Measurements from ENCODE around the gene TNFRSF9.

TNFRSF9 gene

GRCh38 chr1:7912743-7913557 lies 27.7 kb downstream of the TNFRSF9 start:
- no peaks in the 10 kb centered on the region for H3K27me3 ChIP-seq (ENCODE audit: control insufficient read depth, insufficient read depth, low read length)
- no peaks in the 10 kb centered on the region for H3K36me3 ChIP-seq (ENCODE audit: control insufficient read depth, low read depth, low read length)
- H3K4me3 ChIP-seq (ENCODE audit: low read length), result no peak overlapping the region
- no peaks in the 10 kb centered on the region for H3K4me1 ChIP-seq (ENCODE audit: control insufficient read depth, low read depth, low read length)
- no peak overlapping the region for H3K9ac ChIP-seq (ENCODE audit: low read length)
- H3K9me3 ChIP-seq (ENCODE audit: control insufficient read depth, low read depth, low read length), result no peaks in the 10 kb centered on the region
- H3K27ac ChIP-seq (ENCODE audit: low read length), result no peak overlapping the region

GRCh38 chr1:7912145-7912544 lies 28.5 kb downstream of the TNFRSF9 start:
- Histone ChIP-seq H3K27ac (ENCODE audit: low read length) (no peak overlapping the region), H3K4me3 (ENCODE audit: low read length) (no peak overlapping the region), H3K9me3 (ENCODE audit: control insufficient read depth, low read depth, low read length) (no peaks in the 10 kb centered on the region), H3K27me3 (ENCODE audit: control insufficient read depth, insufficient read depth, low read length) (no peaks in the 10 kb centered on the region), H3K36me3 (ENCODE audit: control insufficient read depth, low read depth, low read length) (no peaks in the 10 kb centered on the region), H3K4me1 (ENCODE audit: control insufficient read depth, low read depth, low read length) (no peaks in the 10 kb centered on the region), H3K9ac (ENCODE audit: low read length) (no peak overlapping the region)

- no peaks in the 10 kb centered on the region for H3K9me3 ChIP-seq (ENCODE audit: control insufficient read depth, low read depth, low read length)
- H3K4me3 ChIP-seq (ENCODE audit: low read length), result no peak overlapping the region
- H3K9ac ChIP-seq (ENCODE audit: low read length), result no peak overlapping the region
- H3K4me1 ChIP-seq (ENCODE audit: control insufficient read depth, low read depth, low read length), result no peaks in the 10 kb centered on the region
- no peaks in the 10 kb centered on the region for H3K27me3 ChIP-seq (ENCODE audit: control insufficient read depth, insufficient read depth, low read length)
- no peak overlapping the region for H3K27ac ChIP-seq (ENCODE audit: low read length)
- H3K36me3 ChIP-seq (ENCODE audit: control insufficient read depth, low read depth, low read length), result no peaks in the 10 kb centered on the region
Measured at GRCh38 chr1:7905262-7905661, 35.4 kb downstream of the TNFRSF9 start.

GRCh38 chr1:7902478-7903085 lies 38.1 kb downstream of the TNFRSF9 start:
- Histone ChIP-seq H3K9ac (ENCODE audit: low read length) (no peak overlapping the region), H3K9me3 (ENCODE audit: control insufficient read depth, low read depth, low read length) (no peaks in the 10 kb centered on the region), H3K27me3 (ENCODE audit: control insufficient read depth, insufficient read depth, low read length) (no peaks in the 10 kb centered on the region), H3K4me3 (ENCODE audit: low read length) (no peak overlapping the region), H3K27ac (ENCODE audit: low read length) (no peak overlapping the region), H3K36me3 (ENCODE audit: control insufficient read depth, low read depth, low read length) (no peaks in the 10 kb centered on the region), H3K4me1 (ENCODE audit: control insufficient read depth, low read depth, low read length) (no peaks in the 10 kb centered on the region)

- no peak overlapping the region for H3K27ac ChIP-seq (ENCODE audit: low read length)
- H3K27me3 ChIP-seq (ENCODE audit: control insufficient read depth, insufficient read depth, low read length), result no peaks in the 10 kb centered on the region
- no peak overlapping the region for H3K4me3 ChIP-seq (ENCODE audit: low read length)
Measured at GRCh38 chr1:7899741-7900140, 40.9 kb downstream of the TNFRSF9 start.

GRCh38 chr1:7898962-7899361 lies 41.7 kb downstream of the TNFRSF9 start:
- Histone ChIP-seq H3K9ac (ENCODE audit: low read length) (no peak overlapping the region), H3K27ac (ENCODE audit: low read length) (no peak overlapping the region), H3K27me3 (ENCODE audit: control insufficient read depth, insufficient read depth, low read length) (no peaks in the 10 kb centered on the region), H3K9me3 (ENCODE audit: control insufficient read depth, low read depth, low read length) (no peaks in the 10 kb centered on the region), H3K4me1 (ENCODE audit: control insufficient read depth, low read depth, low read length) (no peaks in the 10 kb centered on the region), H3K36me3 (ENCODE audit: control insufficient read depth, low read depth, low read length) (no peaks in the 10 kb centered on the region), H3K4me3 (ENCODE audit: low read length) (no peak overlapping the region)

More at GRCh38 chr1:7899741-7900140, 40.9 kb downstream of the TNFRSF9 start:
- H3K4me1 ChIP-seq (ENCODE audit: control insufficient read depth, low read depth, low read length), result no peaks in the 10 kb centered on the region
- H3K36me3 ChIP-seq (ENCODE audit: control insufficient read depth, low read depth, low read length), result no peaks in the 10 kb centered on the region
- no peaks in the 10 kb centered on the region for H3K9me3 ChIP-seq (ENCODE audit: control insufficient read depth, low read depth, low read length)
- H3K9ac ChIP-seq (ENCODE audit: low read length), result no peak overlapping the region

- no peaks in the 10 kb centered on the region for H3K9me3 ChIP-seq (ENCODE audit: control insufficient read depth, low read depth, low read length)
- H3K27ac ChIP-seq (ENCODE audit: low read length), result no peak overlapping the region
- H3K4me3 ChIP-seq (ENCODE audit: low read length), result no peak overlapping the region
- H3K27me3 ChIP-seq (ENCODE audit: control insufficient read depth, insufficient read depth, low read length), result no peaks in the 10 kb centered on the region
- no peak overlapping the region for H3K9ac ChIP-seq (ENCODE audit: low read length)
- no peaks in the 10 kb centered on the region for H3K36me3 ChIP-seq (ENCODE audit: control insufficient read depth, low read depth, low read length)
- no peaks in the 10 kb centered on the region for H3K4me1 ChIP-seq (ENCODE audit: control insufficient read depth, low read depth, low read length)
Measured at GRCh38 chr1:7896994-7897393, 43.6 kb downstream of the TNFRSF9 start.

- H3K9ac ChIP-seq (ENCODE audit: low read length), result no peak overlapping the region
- H3K27ac ChIP-seq (ENCODE audit: low read length), result no peak overlapping the region
Measured at GRCh38 chr1:7893529-7894180, 47.0 kb downstream of the TNFRSF9 start.

GRCh38 chr1:7891804-7892203 lies 48.8 kb downstream of the TNFRSF9 start:
- Histone ChIP-seq H3K9ac (ENCODE audit: low read length) (no peak overlapping the region), H3K4me3 (ENCODE audit: low read length) (no peak overlapping the region), H3K27me3 (ENCODE audit: control insufficient read depth, insufficient read depth, low read length) (no peaks in the 10 kb centered on the region), H3K4me1 (ENCODE audit: control insufficient read depth, low read depth, low read length) (no peaks in the 10 kb centered on the region), H3K27ac (ENCODE audit: low read length) (no peak overlapping the region), H3K36me3 (ENCODE audit: control insufficient read depth, low read depth, low read length) (no peaks in the 10 kb centered on the region), H3K9me3 (ENCODE audit: control insufficient read depth, low read depth, low read length) (no peaks in the 10 kb centered on the region)

More at GRCh38 chr1:7893529-7894180, 47.0 kb downstream of the TNFRSF9 start:
- no peaks in the 10 kb centered on the region for H3K4me1 ChIP-seq (ENCODE audit: control insufficient read depth, low read depth, low read length)
- no peaks in the 10 kb centered on the region for H3K27me3 ChIP-seq (ENCODE audit: control insufficient read depth, insufficient read depth, low read length)
- H3K9me3 ChIP-seq (ENCODE audit: control insufficient read depth, low read depth, low read length), result no peaks in the 10 kb centered on the region
- no peak overlapping the region for H3K4me3 ChIP-seq (ENCODE audit: low read length)
- no peaks in the 10 kb centered on the region for H3K36me3 ChIP-seq (ENCODE audit: control insufficient read depth, low read depth, low read length)

GRCh38 chr1:7890853-7891252 lies 49.8 kb downstream of the TNFRSF9 start:
- Histone ChIP-seq H3K27me3 (ENCODE audit: control insufficient read depth, insufficient read depth, low read length) (no peaks in the 10 kb centered on the region), H3K9ac (ENCODE audit: low read length) (no peak overlapping the region), H3K4me1 (ENCODE audit: control insufficient read depth, low read depth, low read length) (no peaks in the 10 kb centered on the region), H3K36me3 (ENCODE audit: control insufficient read depth, low read depth, low read length) (no peaks in the 10 kb centered on the region), H3K9me3 (ENCODE audit: control insufficient read depth, low read depth, low read length) (no peaks in the 10 kb centered on the region), H3K27ac (ENCODE audit: low read length) (no peak overlapping the region), H3K4me3 (ENCODE audit: low read length) (no peak overlapping the region)

- Histone ChIP-seq H3K9ac (ENCODE audit: low read length) (no peak overlapping the region), H3K9me3 (ENCODE audit: control insufficient read depth, low read depth, low read length) (no peaks in the 10 kb centered on the region), H3K27me3 (ENCODE audit: control insufficient read depth, insufficient read depth, low read length) (no peaks in the 10 kb centered on the region), H3K27ac (ENCODE audit: low read length) (no peak overlapping the region), H3K4me3 (ENCODE audit: low read length) (no peak overlapping the region), H3K36me3 (ENCODE audit: control insufficient read depth, low read depth, low read length) (no peaks in the 10 kb centered on the region), H3K4me1 (ENCODE audit: control insufficient read depth, low read depth, low read length) (no peaks in the 10 kb centered on the region)
Measured at GRCh38 chr1:7888248-7889081, 52.2 kb downstream of the TNFRSF9 start.

Measured in iPS-18a (cell line).